IgD-negative memory B cell (primary cell): ENCODE data around the gene MINDY4. TPM values are rescaled to one million over a fixed set of nuclear protein-coding genes. Genes with fewer than 3 reads are reported as not detected.
A peak's percentile ranks its signal among the peaks of the same experiment; 100 is the strongest.

Source experiments
- H3K27ac Mint-ChIP-seq, 3 donors: one replicate each; pipeline ENCODE4 v1.8.0; 2020 to 2022; ENCODE audit warnings: mild to moderate bottlenecking in 3 of 3, mixed read lengths in 3 of 3, moderate library complexity in 1 of 3
- H3K27me3 Mint-ChIP-seq: one replicate; pipeline ENCODE4 v1.8.0; 2021; ENCODE audit warnings: mixed read lengths
- H3K36me3 Mint-ChIP-seq: one replicate; pipeline ENCODE4 v1.8.0; 2020; ENCODE audit warnings: mild to moderate bottlenecking, mixed read lengths
- H3K4me1 Mint-ChIP-seq, 3 donors: one replicate each; pipeline ENCODE4 v1.8.0; 2020 to 2022; ENCODE audit warnings: mixed read lengths in 3 of 3, mild to moderate bottlenecking in 1 of 3
- H3K4me3 Mint-ChIP-seq, 4 donors: one replicate each; pipeline ENCODE4 v1.8.0; 2020 to 2022; ENCODE audit warnings: mild to moderate bottlenecking in 4 of 4, mixed read lengths in 4 of 4, moderate library complexity in 3 of 4
- H3K9me3 Mint-ChIP-seq, 3 donors: one replicate each; pipeline ENCODE4 v1.8.0; 2020 to 2021; ENCODE audit warnings: mixed read lengths in 3 of 3, mild to moderate bottlenecking in 1 of 3
- polyA plus RNA-seq: library from polyadenylated mRNA; unstranded; fragments of 300-500 nt; fragmentation: Illumina TruSeq; gene quantifications from one replicate; pipeline ENCODE4 v1.2.3, GENCODE V29; 2021

The MINDY4 gene
- polyA plus RNA-seq, 1 donor from 2014 or later: 0.25 TPM

- Mint-ChIP-seq H3K4me1 (no peaks in the 10 kb centered on the region), H3K9me3 (no peaks in the 10 kb centered on the region), H3K27me3 (no peaks in the 10 kb centered on the region), H3K27ac (no peak overlapping the region), H3K36me3 (peaks cover 2% of the 10 kb centered on the region), H3K4me3 (no peak overlapping the region)
Measured at GRCh38 chr7:30851651-30852307, 80.6 kb downstream of the MINDY4 start.

- H3K27ac Mint-ChIP-seq: no peak overlapping the region
Measured at GRCh38 chr7:30852308-30852684, 81.1 kb downstream of the MINDY4 start.

GRCh38 chr7:30852744-30853288, 81.6 kb downstream of the MINDY4 start:
- Mint-ChIP-seq H3K4me1 (no peaks in the 10 kb centered on the region), H3K36me3 (peaks cover 2% of the 10 kb centered on the region), H3K27ac (no peak overlapping the region)

More at GRCh38 chr7:30852308-30852684, 81.1 kb downstream of the MINDY4 start:
- Mint-ChIP-seq H3K27me3 (no peaks in the 10 kb centered on the region), H3K9me3 (no peaks in the 10 kb centered on the region), H3K4me1 (no peaks in the 10 kb centered on the region), H3K36me3 (peaks cover 2% of the 10 kb centered on the region), H3K4me3 (no peak overlapping the region)

GRCh38 chr7:30853576-30853975, 82.4 kb downstream of the MINDY4 start:
- Mint-ChIP-seq H3K27ac (no peak overlapping the region), H3K4me3 (no peak overlapping the region), H3K27me3 (no peaks in the 10 kb centered on the region), H3K9me3 (no peaks in the 10 kb centered on the region), H3K4me1 (no peaks in the 10 kb centered on the region), H3K36me3 (peaks cover 2% of the 10 kb centered on the region)

More at GRCh38 chr7:30852744-30853288, 81.6 kb downstream of the MINDY4 start:
- no peaks in the 10 kb centered on the region for H3K27me3 Mint-ChIP-seq
- H3K9me3 Mint-ChIP-seq: no peaks in the 10 kb centered on the region
- peak overlapping the region in 1 of 4 donors; percentile 41 for H3K4me3 Mint-ChIP-seq

GRCh38 chr7:30855936-30856335, 84.7 kb downstream of the MINDY4 start:
- H3K4me3 Mint-ChIP-seq: peak overlapping the region in 1 of 4 donors; percentile 33
- no peaks in the 10 kb centered on the region for H3K27me3 Mint-ChIP-seq
- no peak overlapping the region for H3K27ac Mint-ChIP-seq
- no peaks in the 10 kb centered on the region for H3K4me1 Mint-ChIP-seq
- H3K9me3 Mint-ChIP-seq: no peaks in the 10 kb centered on the region
- no peaks in the 10 kb centered on the region for H3K36me3 Mint-ChIP-seq

GRCh38 chr7:30858576-30858975, 87.4 kb downstream of the MINDY4 start:
- H3K27me3 Mint-ChIP-seq: no peaks in the 10 kb centered on the region
- H3K4me1 Mint-ChIP-seq: no peaks in the 10 kb centered on the region
- H3K9me3 Mint-ChIP-seq: no peaks in the 10 kb centered on the region
- no peak overlapping the region for H3K27ac Mint-ChIP-seq
- H3K4me3 Mint-ChIP-seq: no peak overlapping the region
- H3K36me3 Mint-ChIP-seq: no peaks in the 10 kb centered on the region

- no peak overlapping the region for H3K27ac Mint-ChIP-seq
- no peaks in the 10 kb centered on the region for H3K9me3 Mint-ChIP-seq
- H3K27me3 Mint-ChIP-seq: no peaks in the 10 kb centered on the region
- H3K4me1 Mint-ChIP-seq: no peaks in the 10 kb centered on the region
- no peak overlapping the region for H3K4me3 Mint-ChIP-seq
- H3K36me3 Mint-ChIP-seq: no peaks in the 10 kb centered on the region
Measured at GRCh38 chr7:30859202-30859939, 88.2 kb downstream of the MINDY4 start.

GRCh38 chr7:30859940-30860496, 88.8 kb downstream of the MINDY4 start:
- Mint-ChIP-seq H3K4me1 (no peaks in the 10 kb centered on the region), H3K27me3 (no peaks in the 10 kb centered on the region), H3K4me3 (no peak overlapping the region), H3K36me3 (no peaks in the 10 kb centered on the region), H3K9me3 (no peaks in the 10 kb centered on the region), H3K27ac (no peak overlapping the region)

- H3K27me3 Mint-ChIP-seq: no peaks in the 10 kb centered on the region
Measured at GRCh38 chr7:30861612-30862011, 90.4 kb downstream of the MINDY4 start.

GRCh38 chr7:30862995-30863705, 91.9 kb downstream of the MINDY4 start:
- H3K36me3 Mint-ChIP-seq: peaks cover 2% of the 10 kb centered on the region
- H3K4me1 Mint-ChIP-seq: peaks cover 0 to 2% (median 0%) of the 10 kb centered on the region in 3 donors
- no peak overlapping the region for H3K27ac Mint-ChIP-seq
- no peaks in the 10 kb centered on the region for H3K27me3 Mint-ChIP-seq
- no peak overlapping the region for H3K4me3 Mint-ChIP-seq
- H3K9me3 Mint-ChIP-seq: no peaks in the 10 kb centered on the region

More at GRCh38 chr7:30861612-30862011, 90.4 kb downstream of the MINDY4 start:
- Mint-ChIP-seq H3K27ac (no peak overlapping the region), H3K4me1 (no peaks in the 10 kb centered on the region), H3K9me3 (no peaks in the 10 kb centered on the region), H3K4me3 (no peak overlapping the region), H3K36me3 (no peaks in the 10 kb centered on the region)

- Mint-ChIP-seq H3K27me3 (no peaks in the 10 kb centered on the region), H3K36me3 (peaks cover 2% of the 10 kb centered on the region), H3K4me3 (no peak overlapping the region), H3K4me1 (peaks cover 0 to 2% (median 0%) of the 10 kb centered on the region in 3 donors), H3K9me3 (no peaks in the 10 kb centered on the region), H3K27ac (no peak overlapping the region)
Measured at GRCh38 chr7:30863706-30864035, 92.5 kb downstream of the MINDY4 start.

GRCh38 chr7:30864101-30864500, 92.9 kb downstream of the MINDY4 start:
- no peak overlapping the region for H3K4me3 Mint-ChIP-seq
- no peaks in the 10 kb centered on the region for H3K27me3 Mint-ChIP-seq
- H3K9me3 Mint-ChIP-seq: no peaks in the 10 kb centered on the region
- peaks cover 0 to 2% (median 0%) of the 10 kb centered on the region in 3 donors for H3K4me1 Mint-ChIP-seq
- peaks cover 2% of the 10 kb centered on the region for H3K36me3 Mint-ChIP-seq
- H3K27ac Mint-ChIP-seq: no peak overlapping the region

- H3K4me1 Mint-ChIP-seq: peaks cover 0 to 2% (median 0%) of the 10 kb centered on the region in 3 donors
- no peaks in the 10 kb centered on the region for H3K27me3 Mint-ChIP-seq
- no peak overlapping the region for H3K4me3 Mint-ChIP-seq
- no peak overlapping the region for H3K27ac Mint-ChIP-seq
- no peaks in the 10 kb centered on the region for H3K9me3 Mint-ChIP-seq
- H3K36me3 Mint-ChIP-seq: peaks cover 2% of the 10 kb centered on the region
Measured at GRCh38 chr7:30865076-30865475, 93.9 kb downstream of the MINDY4 start.

GRCh38 chr7:30865821-30866220, 94.6 kb downstream of the MINDY4 start:
- Mint-ChIP-seq H3K4me3 (no peak overlapping the region), H3K9me3 (no peaks in the 10 kb centered on the region), H3K4me1 (peaks cover 0 to 2% (median 0%) of the 10 kb centered on the region in 3 donors), H3K36me3 (peaks cover 2% of the 10 kb centered on the region), H3K27me3 (no peaks in the 10 kb centered on the region), H3K27ac (no peak overlapping the region)

- H3K36me3 Mint-ChIP-seq: peaks cover 2% of the 10 kb centered on the region
- no peak overlapping the region for H3K4me3 Mint-ChIP-seq
- no peaks in the 10 kb centered on the region for H3K27me3 Mint-ChIP-seq
- H3K9me3 Mint-ChIP-seq: no peaks in the 10 kb centered on the region
- peaks cover 0 to 2% (median 0%) of the 10 kb centered on the region in 3 donors for H3K4me1 Mint-ChIP-seq
- H3K27ac Mint-ChIP-seq: no peak overlapping the region
Measured at GRCh38 chr7:30866939-30867338, 95.7 kb downstream of the MINDY4 start.
